ENCODE data around the gene BMP5.

DNA sequence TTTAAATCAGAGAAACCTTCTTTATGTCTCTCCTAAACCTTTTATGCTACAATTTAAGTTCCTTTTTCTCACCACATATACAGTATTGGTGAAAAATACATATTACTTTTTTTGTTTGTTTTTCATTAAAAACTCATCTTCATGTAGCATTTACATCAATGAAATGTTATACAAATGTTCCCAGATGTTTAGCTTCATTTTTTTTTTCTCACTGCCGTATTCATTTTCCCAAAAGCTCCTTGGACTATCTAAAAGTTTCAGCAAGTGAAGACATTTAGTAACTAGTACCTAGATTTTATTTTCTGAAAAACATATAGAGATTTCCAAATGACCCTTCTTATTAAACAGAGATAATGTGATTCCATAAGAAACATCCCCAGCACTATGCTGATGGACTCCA is 128.9 kb downstream of the BMP5 start:
- TF ChIP-seq POLR2AphosphoS5 (IDR thresholded peaks at IDR 0.05; ENCODE audit: low read length) (no peak), CTCF (IDR thresholded peaks at IDR 0.05 in 2 of 3, conservative IDR thresholded peaks at IDR 0.05 in 1 of 3; ENCODE audit: control insufficient read depth in 2 of 3, extremely low read depth in 1 of 3, insufficient read depth in 1 of 3, low read depth in 3 of 3, low read length in 3 of 3) (no peak), SPI1 (IDR thresholded peaks at IDR 0.05; ENCODE audit: borderline replicate concordance, insufficient read depth, low read depth, low read length) (no peak), ZNF384 (IDR thresholded peaks at IDR 0.05; ENCODE audit: borderline replicate concordance, low read depth, low read length) (no peak), EZH2 (IDR thresholded peaks at IDR 0.05; ENCODE audit: borderline replicate concordance, control insufficient read depth, low read depth, low read length) (no peak), EP300 (IDR thresholded peaks at IDR 0.05; ENCODE audit: borderline replicate concordance in 1 of 2, control insufficient read depth in 1 of 2, low read depth in 2 of 2, low read length in 2 of 2) (no peak), PBX3 (IDR thresholded peaks at IDR 0.05; ENCODE audit: insufficient replicate concordance, low read depth, low read length) (no peak), BRCA1 (IDR thresholded peaks at IDR 0.05; ENCODE audit: low read depth, low read length) (no peak), TARDBP (IDR thresholded peaks at IDR 0.05; ENCODE audit: borderline replicate concordance) (no peak), MAX (IDR thresholded peaks at IDR 0.05; ENCODE audit: low read depth, low read length) (no peak)
- TF ChIP-seq, protein P1, sequence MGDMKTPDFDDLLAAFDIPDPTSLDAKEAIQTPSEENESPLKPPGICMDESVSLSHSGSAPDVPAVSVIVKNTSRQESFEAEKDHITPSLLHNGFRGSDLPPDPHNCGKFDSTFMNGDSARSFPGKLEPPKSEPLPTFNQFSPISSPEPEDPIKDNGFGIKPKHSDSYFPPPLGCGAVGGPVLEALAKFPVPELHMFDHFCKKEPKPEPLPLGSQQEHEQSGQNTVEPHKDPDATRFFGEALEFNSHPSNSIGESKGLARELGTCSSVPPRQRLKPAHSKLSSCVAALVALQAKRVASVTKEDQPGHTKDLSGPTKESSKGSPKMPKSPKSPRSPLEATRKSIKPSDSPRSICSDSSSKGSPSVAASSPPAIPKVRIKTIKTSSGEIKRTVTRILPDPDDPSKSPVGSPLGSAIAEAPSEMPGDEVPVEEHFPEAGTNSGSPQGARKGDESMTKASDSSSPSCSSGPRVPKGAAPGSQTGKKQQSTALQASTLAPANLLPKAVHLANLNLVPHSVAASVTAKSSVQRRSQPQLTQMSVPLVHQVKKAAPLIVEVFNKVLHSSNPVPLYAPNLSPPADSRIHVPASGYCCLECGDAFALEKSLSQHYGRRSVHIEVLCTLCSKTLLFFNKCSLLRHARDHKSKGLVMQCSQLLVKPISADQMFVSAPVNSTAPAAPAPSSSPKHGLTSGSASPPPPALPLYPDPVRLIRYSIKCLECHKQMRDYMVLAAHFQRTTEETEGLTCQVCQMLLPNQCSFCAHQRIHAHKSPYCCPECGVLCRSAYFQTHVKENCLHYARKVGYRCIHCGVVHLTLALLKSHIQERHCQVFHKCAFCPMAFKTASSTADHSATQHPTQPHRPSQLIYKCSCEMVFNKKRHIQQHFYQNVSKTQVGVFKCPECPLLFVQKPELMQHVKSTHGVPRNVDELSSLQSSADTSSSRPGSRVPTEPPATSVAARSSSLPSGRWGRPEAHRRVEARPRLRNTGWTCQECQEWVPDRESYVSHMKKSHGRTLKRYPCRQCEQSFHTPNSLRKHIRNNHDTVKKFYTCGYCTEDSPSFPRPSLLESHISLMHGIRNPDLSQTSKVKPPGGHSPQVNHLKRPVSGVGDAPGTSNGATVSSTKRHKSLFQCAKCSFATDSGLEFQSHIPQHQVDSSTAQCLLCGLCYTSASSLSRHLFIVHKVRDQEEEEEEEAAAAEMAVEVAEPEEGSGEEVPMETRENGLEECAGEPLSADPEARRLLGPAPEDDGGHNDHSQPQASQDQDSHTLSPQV (IDR thresholded peaks at IDR 0.05) = no peak
- TF ChIP-seq, protein P2, sequence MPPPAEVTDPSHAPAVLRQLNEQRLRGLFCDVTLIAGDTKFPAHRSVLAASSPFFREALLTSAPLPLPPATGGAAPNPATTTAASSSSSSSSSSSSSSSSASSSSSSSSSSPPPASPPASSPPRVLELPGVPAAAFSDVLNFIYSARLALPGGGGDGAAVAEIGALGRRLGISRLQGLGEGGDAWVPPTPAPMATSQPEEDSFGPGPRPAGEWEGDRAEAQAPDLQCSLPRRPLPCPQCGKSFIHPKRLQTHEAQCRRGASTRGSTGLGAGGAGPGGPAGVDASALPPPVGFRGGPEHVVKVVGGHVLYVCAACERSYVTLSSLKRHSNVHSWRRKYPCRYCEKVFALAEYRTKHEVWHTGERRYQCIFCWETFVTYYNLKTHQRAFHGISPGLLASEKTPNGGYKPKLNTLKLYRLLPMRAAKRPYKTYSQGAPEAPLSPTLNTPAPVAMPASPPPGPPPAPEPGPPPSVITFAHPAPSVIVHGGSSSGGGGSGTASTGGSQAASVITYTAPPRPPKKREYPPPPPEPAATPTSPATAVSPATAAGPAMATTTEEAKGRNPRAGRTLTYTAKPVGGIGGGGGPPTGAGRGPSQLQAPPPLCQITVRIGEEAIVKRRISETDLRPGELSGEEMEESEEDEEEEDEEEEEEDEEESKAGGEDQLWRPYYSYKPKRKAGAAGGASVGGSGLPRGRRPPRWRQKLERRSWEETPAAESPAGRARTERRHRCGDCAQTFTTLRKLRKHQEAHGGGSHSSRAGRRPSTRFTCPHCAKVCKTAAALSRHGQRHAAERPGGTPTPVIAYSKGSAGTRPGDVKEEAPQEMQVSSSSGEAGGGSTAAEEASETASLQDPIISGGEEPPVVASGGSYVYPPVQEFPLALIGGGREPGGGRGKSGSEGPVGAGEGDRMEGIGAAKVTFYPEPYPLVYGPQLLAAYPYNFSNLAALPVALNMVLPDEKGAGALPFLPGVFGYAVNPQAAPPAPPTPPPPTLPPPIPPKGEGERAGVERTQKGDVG (CRISPR knock-in tag; IDR thresholded peaks at IDR 0.05) = no peak

Data from GM12878 (cell line).